BJ (cell line): Measurements from ENCODE around the gene SNX4. TPM values are rescaled to one million over a fixed set of nuclear protein-coding genes. Genes with fewer than 3 reads are reported as not detected.

Experiments used
- CTCF ChIA-PET: fragments of 350-600 bp; formaldehyde crosslinking; extraction: SDS; loops from one replicate; lab custom pipeline; 2021; ENCODE audit warnings: antibody characterized with exemption, inconsistent platforms; lab: Yijun Ruan, JAX
- POLR2A ChIA-PET: fragments of 300-600 bp; sonication (Branson Sonifier 250); formaldehyde crosslinking; extraction: SDS; loops from one replicate; lab custom pipeline; 2021; ENCODE audit warnings: antibody characterized with exemption; lab: Charles Lee
- DNase-seq: peaks from one replicate; pipeline ENCODE4 v3.0.0-alpha.2; 2011; ENCODE audit warnings: low read depth
- H3K27me3 ChIP-seq: 2 replicates; pipeline ENCODE4 v1.6.0; 2011; ENCODE audit warnings: low read length; ENCODE audit not compliant: control insufficient read depth, insufficient read depth
- H3K36me3 ChIP-seq: 2 replicates; pipeline ENCODE4 v1.5.1; 2011; ENCODE audit warnings: low read length; ENCODE audit not compliant: control insufficient read depth, insufficient read depth
- H3K4me3 ChIP-seq: 2 replicates; pipeline ENCODE4 v1.5.1; 2011; ENCODE audit warnings: low read depth, mild to moderate bottlenecking, control low read depth, low read length
- CTCF ChIP-seq: IDR thresholded peaks from 2 replicates; pipeline ENCODE4 v1.5.1; 2011; ENCODE audit warnings: low read depth, mild to moderate bottlenecking, control low read depth, inconsistent platforms, low read length, moderate library complexity; ENCODE audit not compliant: insufficient read depth
- polyA plus RNA-seq: library from polyadenylated mRNA; depleted of rRNA; stranded (reverse); fragments of >200 nt; gene quantifications from 2 replicates; pipeline ENCODE4 v1.2.3, GENCODE V29; 2011; rRNA removed
- small RNA-seq: library from RNA; depleted of rRNA; stranded (forward); fragments of <200 nt; gene quantifications from one replicate; pipeline ENCODE3, GENCODE V24; 2012; ENCODE audit warnings: low replicate concordance, low read depth; ENCODE audit not compliant: insufficient read length

Gene SNX4
- polyA plus RNA-seq, 1 experiment = 6.4 TPM

DNA sequence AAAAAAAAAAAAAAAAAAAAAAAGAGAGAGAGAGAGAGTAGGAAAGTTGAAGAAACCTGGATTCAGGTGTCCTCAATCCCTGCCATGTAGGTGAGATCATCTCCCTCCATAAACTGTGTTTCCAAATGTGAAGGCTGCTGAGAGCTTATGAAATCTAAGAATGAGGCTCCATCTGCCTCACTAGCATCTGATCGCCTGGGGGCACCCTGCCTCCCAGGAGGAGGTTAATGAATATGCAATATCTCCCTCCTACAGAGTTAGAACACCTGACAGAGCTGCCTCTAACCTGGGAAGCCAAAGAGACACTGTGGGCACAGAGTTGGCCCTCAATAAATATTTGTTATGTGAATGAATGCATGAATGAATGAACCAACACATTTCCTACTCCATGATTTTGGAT, 121.0 kb downstream of the SNX4 start:
- CTCF ChIA-PET = interaction anchor here (1.0 kb wide), 1 partner anchor 13 kb away, joined by 4 read pairs; no protein-coding TSS in a partner anchor
- H3K4me3 ChIP-seq = no peak overlapping the region
- H3K27me3 ChIP-seq = no peaks in the 10 kb centered on the region
- no peak for TF ChIP-seq CTCF
- H3K36me3 ChIP-seq = no peaks in the 10 kb centered on the region
- POLR2A ChIA-PET = no interaction called here
- no peak for DNase-seq

Small RNA genes lying within 50 kb of the gene (small RNA-seq; reads per million reads assigned to genes)
- not detected for gene RF00019

Other genes with a start within 250 kb of the SNX4 start
- gene ZNF148, start 144.9 kb downstream of the SNX4 start, polyA plus RNA-seq = 18.4 and 31.7 TPM in 2 replicates
- gene OSBPL11, start 75.3 kb upstream of the SNX4 start, polyA plus RNA-seq = 2.8 and 5.7 TPM in 2 replicates